ENCODE data around the gene TMCO5A.

The TMCO5A gene

DNA sequence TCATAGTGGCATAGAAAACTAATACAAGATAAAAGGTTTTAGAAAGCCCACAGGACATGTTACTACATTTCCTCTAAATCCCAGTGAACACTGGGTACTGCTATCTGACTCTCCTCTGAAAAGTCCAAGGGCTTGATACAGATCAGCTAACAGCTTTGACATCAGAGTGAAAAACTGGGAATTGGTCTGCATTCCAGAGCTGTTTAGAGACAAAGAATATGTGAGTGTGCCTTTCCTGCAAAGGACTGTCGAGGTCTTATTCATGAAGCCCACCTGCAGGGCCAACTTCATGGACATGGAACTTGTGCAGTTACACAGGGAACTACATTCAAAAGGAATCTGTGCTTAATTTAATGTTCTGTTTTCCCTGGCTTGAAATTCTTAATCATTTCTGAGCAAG lies 5.2 kb upstream of the TMCO5A start:
- DNase-seq (ENCODE audit: low read depth), result no peak
- no peak for TF ChIP-seq CTCF (conservative IDR thresholded peaks at IDR 0.05; ENCODE audit: low read depth, low read length)

GRCh38 chr15:37931321-37931720 lies 3.1 kb upstream of the TMCO5A start:
- no peak for TF ChIP-seq CTCF (conservative IDR thresholded peaks at IDR 0.05; ENCODE audit: low read depth, low read length)
- H3K4me3 ChIP-seq (ENCODE audit: low read length), result no peak overlapping the region
- DNase-seq (ENCODE audit: low read depth), result no peak

More for the DNA sequence above, 5.2 kb upstream of the TMCO5A start:
- H3K4me3 ChIP-seq (ENCODE audit: low read length), result no peak overlapping the region

DNA sequence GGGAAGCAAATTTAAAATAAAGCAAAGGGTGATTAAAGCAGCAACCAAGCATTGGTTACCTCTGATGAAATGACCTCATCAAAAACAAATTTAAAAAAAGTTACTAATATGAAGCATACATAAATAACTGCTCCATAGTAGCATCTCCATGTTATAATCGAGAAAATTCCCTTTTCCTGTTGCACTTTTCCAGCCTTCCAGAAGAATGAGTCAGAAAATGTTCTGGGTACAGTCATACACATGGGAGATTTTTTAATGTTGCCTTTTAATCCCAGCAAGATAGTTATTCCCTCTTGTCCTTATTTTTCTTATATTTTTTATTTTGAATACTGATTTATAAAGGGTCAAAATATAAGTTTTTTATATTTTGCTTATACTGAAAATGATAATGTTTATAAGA lies 2.6 kb upstream of the TMCO5A start:
- no peak overlapping the region for H3K4me3 ChIP-seq (ENCODE audit: low read length)
- TF ChIP-seq CTCF (conservative IDR thresholded peaks at IDR 0.05; ENCODE audit: low read depth, low read length), result no peak
- DNase-seq (ENCODE audit: low read depth), result no peak

- no peak for DNase-seq (ENCODE audit: low read depth)
- TF ChIP-seq CTCF (conservative IDR thresholded peaks at IDR 0.05; ENCODE audit: low read depth, low read length), result no peak
- no peak overlapping the region for H3K4me3 ChIP-seq (ENCODE audit: low read length)
Measured at GRCh38 chr15:37932549-37932948, 1.9 kb upstream of the TMCO5A start.

GRCh38 chr15:37933666-37934065 lies 774 bp upstream of the TMCO5A start:
- TF ChIP-seq CTCF (conservative IDR thresholded peaks at IDR 0.05; ENCODE audit: low read depth, low read length), result no peak
- H3K4me3 ChIP-seq (ENCODE audit: low read length), result no peak overlapping the region
- no peak for DNase-seq (ENCODE audit: low read depth)

- no peak overlapping the region for H3K4me3 ChIP-seq (ENCODE audit: low read length)
- no peak for TF ChIP-seq CTCF (conservative IDR thresholded peaks at IDR 0.05; ENCODE audit: low read depth, low read length)
- no peak for DNase-seq (ENCODE audit: low read depth)
Measured at GRCh38 chr15:37940876-37941275, 6.4 kb downstream of the TMCO5A start.

DNA sequence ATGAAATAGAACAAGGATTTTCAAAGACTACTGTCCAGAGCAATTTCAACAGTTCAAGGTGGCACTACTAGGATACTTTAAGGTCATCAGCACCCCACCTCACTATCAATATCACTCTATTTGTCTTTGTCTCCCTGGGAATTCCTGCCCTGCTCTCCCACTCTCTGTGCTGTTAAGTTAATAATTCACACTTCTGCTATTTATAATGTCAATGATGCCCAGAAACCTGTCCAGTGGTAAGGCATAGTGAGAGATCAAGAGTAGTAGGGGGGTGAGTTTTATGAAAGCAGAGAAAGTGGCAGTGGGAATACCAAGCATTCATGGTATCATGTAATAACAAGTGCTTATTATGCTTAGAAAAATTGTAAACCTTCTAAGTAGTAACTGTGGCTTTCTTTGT lies 7.3 kb downstream of the TMCO5A start:
- H3K4me3 ChIP-seq (ENCODE audit: low read length), result no peak overlapping the region
- no peak for DNase-seq (ENCODE audit: low read depth)
- no peak for TF ChIP-seq CTCF (conservative IDR thresholded peaks at IDR 0.05; ENCODE audit: low read depth, low read length)

Data from retinal pigment epithelial cell (primary cell).